ENCODE results near the gene CEP120.

Gene CEP120

GRCh38 chr5:123304777-123305316 lies 118.4 kb downstream of the CEP120 start:
- no peaks in the 10 kb centered on the region for H3F3A ChIP-seq (ENCODE audit: insufficient read depth)
- H3K27ac ChIP-seq (ENCODE audit: low read depth, low read length) = no peak overlapping the region
- no peaks in the 10 kb centered on the region for H3K9me2 ChIP-seq (replicated peaks; ENCODE audit: insufficient read depth, low read length)
- no peaks in the 10 kb centered on the region for H3K36me3 ChIP-seq (ENCODE audit: low read length)
- H3K9me3 ChIP-seq (ENCODE audit: insufficient read depth, low read length) = no peaks in the 10 kb centered on the region
- no peaks in the 10 kb centered on the region for H4K20me1 ChIP-seq (ENCODE audit: low read depth, low read length)
- TF ChIP-seq CTCF (IDR thresholded peaks at IDR 0.05; ENCODE audit: insufficient read depth, low read length, poor library complexity, severe bottlenecking) = no peak
- TF ChIP-seq EZH2phosphoT487 (conservative IDR thresholded peaks at IDR 0.05; ENCODE audit: low read length) = no peak
- H3K9ac ChIP-seq (ENCODE audit: low read length) = no peak overlapping the region
- H2AFZ ChIP-seq (ENCODE audit: low read depth, low read length, severe bottlenecking) = no peak overlapping the region
- no peak overlapping the region for H3K4me3 ChIP-seq (ENCODE audit: insufficient read depth, low read length, poor library complexity, severe bottlenecking)
- no peaks in the 10 kb centered on the region for H3K79me2 ChIP-seq (ENCODE audit: insufficient read depth, low read length)
- H3K4me2 ChIP-seq (ENCODE audit: low read depth, low read length, poor library complexity, severe bottlenecking) = no peak overlapping the region
- H3K27me3 ChIP-seq (ENCODE audit: low read length) = no peaks in the 10 kb centered on the region

GRCh38 chr5:123303802-123304201 lies 119.4 kb downstream of the CEP120 start:
- no peak overlapping the region for H3K4me3 ChIP-seq (ENCODE audit: insufficient read depth, low read length, poor library complexity, severe bottlenecking)
- H3K9me2 ChIP-seq (replicated peaks; ENCODE audit: insufficient read depth, low read length) = no peaks in the 10 kb centered on the region
- H3K27me3 ChIP-seq (ENCODE audit: low read length) = no peaks in the 10 kb centered on the region
- no peaks in the 10 kb centered on the region for H3K79me2 ChIP-seq (ENCODE audit: insufficient read depth, low read length)
- H4K20me1 ChIP-seq (ENCODE audit: low read depth, low read length) = no peaks in the 10 kb centered on the region
- H3K4me2 ChIP-seq (ENCODE audit: low read depth, low read length, poor library complexity, severe bottlenecking) = no peak overlapping the region
- H3K9ac ChIP-seq (ENCODE audit: low read length) = no peak overlapping the region
- TF ChIP-seq CTCF (IDR thresholded peaks at IDR 0.05; ENCODE audit: insufficient read depth, low read length, poor library complexity, severe bottlenecking) (no peak), EZH2phosphoT487 (conservative IDR thresholded peaks at IDR 0.05; ENCODE audit: low read length) (no peak)
- no peak overlapping the region for H2AFZ ChIP-seq (ENCODE audit: low read depth, low read length, severe bottlenecking)
- H3K9me3 ChIP-seq (ENCODE audit: insufficient read depth, low read length) = no peaks in the 10 kb centered on the region
- H3K36me3 ChIP-seq (ENCODE audit: low read length) = no peaks in the 10 kb centered on the region
- H3F3A ChIP-seq (ENCODE audit: insufficient read depth) = no peaks in the 10 kb centered on the region
- no peak overlapping the region for H3K27ac ChIP-seq (ENCODE audit: low read depth, low read length)

- no peak for TF ChIP-seq CTCF (IDR thresholded peaks at IDR 0.05; ENCODE audit: insufficient read depth, low read length, poor library complexity, severe bottlenecking)
- TF ChIP-seq EZH2phosphoT487 (conservative IDR thresholded peaks at IDR 0.05; ENCODE audit: low read length) = no peak
- no peaks in the 10 kb centered on the region for H4K20me1 ChIP-seq (ENCODE audit: low read depth, low read length)
- no peaks in the 10 kb centered on the region for H3K36me3 ChIP-seq (ENCODE audit: low read length)
- no peaks in the 10 kb centered on the region for H3F3A ChIP-seq (ENCODE audit: insufficient read depth)
- H3K4me3 ChIP-seq (ENCODE audit: insufficient read depth, low read length, poor library complexity, severe bottlenecking) = no peak overlapping the region
- no peak overlapping the region for H3K9ac ChIP-seq (ENCODE audit: low read length)
- H3K9me2 ChIP-seq (replicated peaks; ENCODE audit: insufficient read depth, low read length) = no peaks in the 10 kb centered on the region
- H2AFZ ChIP-seq (ENCODE audit: low read depth, low read length, severe bottlenecking) = no peak overlapping the region
- H3K27ac ChIP-seq (ENCODE audit: low read depth, low read length) = no peak overlapping the region
- no peak overlapping the region for H3K4me2 ChIP-seq (ENCODE audit: low read depth, low read length, poor library complexity, severe bottlenecking)
- H3K9me3 ChIP-seq (ENCODE audit: insufficient read depth, low read length) = no peaks in the 10 kb centered on the region
- no peaks in the 10 kb centered on the region for H3K79me2 ChIP-seq (ENCODE audit: insufficient read depth, low read length)
- no peaks in the 10 kb centered on the region for H3K27me3 ChIP-seq (ENCODE audit: low read length)
Observed at GRCh38 chr5:123300266-123300665, 122.9 kb downstream of the CEP120 start.
